Measurements from ENCODE around the gene C3orf80. TPM values are rescaled to one million over a fixed set of nuclear protein-coding genes. Genes with fewer than 3 reads are reported as not detected.

C3orf80 gene
- total RNA-seq, 4 donors from 2014 or later, result 0.65 to 1.5 (median 1.1) TPM; not detected in 1

DNA sequence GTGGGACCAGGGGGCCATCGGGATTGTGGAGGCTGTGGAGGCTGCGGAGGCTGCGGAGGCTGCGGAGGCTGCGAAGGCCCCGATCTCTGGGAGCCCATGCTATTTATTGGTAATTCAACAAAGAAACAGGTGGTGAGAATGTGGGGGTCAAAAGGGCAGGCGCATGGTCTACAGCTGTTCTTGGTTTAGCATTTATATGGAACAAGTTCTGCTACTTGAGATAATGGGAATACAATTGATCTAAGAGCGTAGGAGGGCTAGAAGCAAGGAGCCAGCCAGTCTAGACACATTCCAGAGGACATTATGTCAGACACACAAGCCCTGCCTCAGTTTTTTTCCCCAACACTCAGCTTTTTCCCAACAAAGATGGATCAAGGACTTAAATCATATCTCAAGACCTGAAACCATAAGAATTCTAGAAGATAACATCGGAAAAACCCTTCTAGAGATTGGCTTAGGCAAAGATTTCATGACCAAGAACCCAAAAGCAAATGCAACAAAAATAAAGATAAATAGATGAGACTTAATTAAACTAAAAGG, 20.1 kb downstream of the C3orf80 start:
- TF ChIP-seq, protein P1, sequence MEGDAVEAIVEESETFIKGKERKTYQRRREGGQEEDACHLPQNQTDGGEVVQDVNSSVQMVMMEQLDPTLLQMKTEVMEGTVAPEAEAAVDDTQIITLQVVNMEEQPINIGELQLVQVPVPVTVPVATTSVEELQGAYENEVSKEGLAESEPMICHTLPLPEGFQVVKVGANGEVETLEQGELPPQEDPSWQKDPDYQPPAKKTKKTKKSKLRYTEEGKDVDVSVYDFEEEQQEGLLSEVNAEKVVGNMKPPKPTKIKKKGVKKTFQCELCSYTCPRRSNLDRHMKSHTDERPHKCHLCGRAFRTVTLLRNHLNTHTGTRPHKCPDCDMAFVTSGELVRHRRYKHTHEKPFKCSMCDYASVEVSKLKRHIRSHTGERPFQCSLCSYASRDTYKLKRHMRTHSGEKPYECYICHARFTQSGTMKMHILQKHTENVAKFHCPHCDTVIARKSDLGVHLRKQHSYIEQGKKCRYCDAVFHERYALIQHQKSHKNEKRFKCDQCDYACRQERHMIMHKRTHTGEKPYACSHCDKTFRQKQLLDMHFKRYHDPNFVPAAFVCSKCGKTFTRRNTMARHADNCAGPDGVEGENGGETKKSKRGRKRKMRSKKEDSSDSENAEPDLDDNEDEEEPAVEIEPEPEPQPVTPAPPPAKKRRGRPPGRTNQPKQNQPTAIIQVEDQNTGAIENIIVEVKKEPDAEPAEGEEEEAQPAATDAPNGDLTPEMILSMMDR (IDR thresholded peaks at IDR 0.05; ENCODE audit: low read depth), result no peak

DNA sequence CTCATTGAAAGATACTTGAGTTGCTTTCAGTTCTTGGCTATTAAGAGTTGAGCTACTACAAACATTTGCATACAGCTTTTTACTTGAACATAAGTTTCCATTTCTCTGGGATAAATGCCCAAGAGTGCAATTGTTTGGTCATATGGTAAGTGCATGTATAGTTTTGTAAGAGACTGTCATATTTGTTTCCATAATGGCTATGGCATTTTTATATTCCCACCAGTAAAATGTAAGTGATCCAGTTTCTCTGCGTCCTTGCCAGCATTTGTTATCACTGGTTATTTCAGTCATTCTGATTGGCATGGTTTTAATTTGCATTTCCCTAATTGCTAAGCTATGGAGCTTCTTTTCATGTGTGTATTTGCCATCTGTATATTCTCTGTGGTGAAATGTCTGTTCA, 22.5 kb downstream of the C3orf80 start:
- TF ChIP-seq, protein P1 (IDR thresholded peaks at IDR 0.05; ENCODE audit: low read depth), result no peak

DNA sequence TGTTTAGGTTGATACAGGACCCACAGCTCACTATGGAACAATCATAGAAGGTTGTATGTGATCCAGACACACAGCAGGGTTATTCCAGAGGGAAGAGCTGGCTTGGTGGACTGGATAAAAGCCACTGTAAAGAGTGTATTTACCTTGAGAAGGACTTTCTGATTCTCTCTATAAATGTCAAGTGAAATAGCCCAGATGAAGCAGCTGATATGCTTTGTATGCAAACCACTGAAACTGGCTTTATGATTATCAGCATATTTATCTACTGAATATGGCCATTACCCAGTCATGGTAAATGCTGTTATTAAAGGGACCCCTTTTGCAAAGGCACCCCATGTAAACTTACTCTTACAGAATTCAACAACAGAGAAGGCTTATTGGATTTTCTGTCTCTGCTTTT, 28.1 kb downstream of the C3orf80 start:
- TF ChIP-seq, protein P1 (IDR thresholded peaks at IDR 0.05; ENCODE audit: low read depth), result no peak

DNA sequence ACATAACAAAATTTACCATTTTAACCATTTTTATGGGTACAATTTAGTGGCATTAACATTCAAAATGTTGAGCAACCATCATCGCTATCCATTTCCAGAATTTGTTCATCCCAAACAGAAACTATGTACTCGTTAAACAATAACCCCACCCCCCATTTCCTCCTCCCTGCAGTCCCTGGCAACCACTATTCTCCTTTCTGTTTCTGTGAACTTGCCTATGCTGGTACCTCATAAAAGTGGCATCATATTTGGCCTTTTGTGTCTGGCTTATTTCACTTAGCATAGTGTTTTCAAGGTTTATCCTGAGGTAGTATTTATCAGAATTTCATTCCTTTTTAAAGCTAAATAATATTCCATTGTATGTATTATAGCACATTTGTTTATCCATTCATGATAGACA, 32.4 kb downstream of the C3orf80 start:
- TF ChIP-seq, protein P1 (IDR thresholded peaks at IDR 0.05; ENCODE audit: low read depth), result no peak

DNA sequence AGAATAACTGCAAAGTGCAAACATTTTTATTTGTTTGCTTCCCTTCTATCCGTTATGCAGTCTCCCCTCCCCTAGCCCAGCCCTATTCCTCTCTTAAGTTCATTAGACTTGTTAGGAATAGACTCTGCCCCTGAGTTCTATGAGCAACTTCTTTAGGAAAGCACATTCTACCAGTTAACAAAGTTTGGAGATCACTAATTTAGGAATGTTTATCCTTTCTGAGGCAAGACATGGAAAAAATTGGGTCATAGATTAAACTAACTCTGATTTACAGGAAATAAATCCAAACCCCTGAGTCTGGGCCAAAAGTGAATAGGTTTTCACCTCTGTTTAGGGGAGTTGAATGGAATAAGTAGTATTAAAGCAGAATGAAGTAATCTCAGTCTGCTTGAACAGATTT, 34.4 kb downstream of the C3orf80 start:
- TF ChIP-seq, protein P1 (IDR thresholded peaks at IDR 0.05; ENCODE audit: low read depth), result no peak

DNA sequence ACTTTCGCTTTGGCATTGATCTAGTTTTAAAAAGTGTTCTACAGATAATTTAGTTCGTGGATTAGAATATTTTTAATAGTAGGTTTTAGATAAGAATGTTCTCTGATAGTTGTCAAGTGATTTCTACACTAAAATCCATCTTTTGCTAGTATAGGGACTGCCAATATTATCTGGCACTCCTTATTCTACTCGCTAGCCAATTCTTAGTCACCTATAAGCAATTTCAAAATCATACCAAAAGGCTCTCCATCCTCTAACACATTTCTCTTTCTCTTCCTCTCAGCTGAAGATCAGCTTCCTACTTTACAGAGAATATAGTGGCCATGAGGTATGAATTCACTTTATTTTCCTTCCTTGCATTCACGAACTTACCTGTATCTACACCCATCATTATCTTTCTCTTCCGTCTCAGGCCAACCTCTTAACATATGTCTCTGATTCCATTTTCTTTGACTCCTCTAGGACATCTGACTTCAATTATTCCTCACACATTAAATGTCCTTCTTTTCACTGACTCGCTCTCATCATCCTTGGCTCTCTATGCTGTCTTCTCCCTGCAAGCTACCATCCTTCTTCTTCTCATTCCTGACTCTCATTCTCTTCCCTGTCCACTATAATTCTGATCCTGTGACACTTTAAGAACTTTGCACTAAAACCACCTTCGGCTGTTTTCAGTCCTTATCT, 35.5 kb downstream of the C3orf80 start:
- TF ChIP-seq, protein P1 (IDR thresholded peaks at IDR 0.05; ENCODE audit: low read depth), result no peak

DNA sequence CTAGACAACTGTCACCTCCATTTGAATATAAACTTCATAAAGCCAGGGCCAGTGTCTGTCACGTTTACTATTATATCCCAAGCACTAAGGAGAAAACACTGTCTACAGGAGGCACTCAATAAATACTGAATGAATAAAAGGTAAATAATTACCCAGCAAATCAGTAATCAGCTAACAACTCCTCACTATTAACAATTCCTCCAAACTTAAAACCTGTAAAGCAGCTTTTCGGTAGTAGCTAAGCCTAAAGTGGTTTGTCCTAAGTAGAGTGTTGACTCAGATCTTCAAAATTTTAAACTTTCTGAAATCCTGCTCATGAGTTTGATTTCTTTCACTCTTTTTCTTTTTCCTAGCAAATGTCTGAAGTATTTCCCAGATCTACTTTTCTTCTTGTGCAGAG, 39.9 kb downstream of the C3orf80 start:
- TF ChIP-seq, protein P1 (IDR thresholded peaks at IDR 0.05; ENCODE audit: low read depth), result no peak

Other genes with a start within 250 kb of the C3orf80 start
- gene IL12A, start 236.6 kb upstream of the C3orf80 start, total RNA-seq, result not detected
- 10 to 100 TPM; 17.1 to 24.2 (median 22.6) TPM for gene IFT80, start 173.8 kb downstream of the C3orf80 start, total RNA-seq
- 10 to 100 TPM; 19.1 to 39.4 (median 35.6) TPM for gene SMC4, start 174.2 kb downstream of the C3orf80 start, total RNA-seq
- 1 to 10 TPM in 3 of 4 donors, under 1 TPM in 1; 0.57 to 2.5 (median 2.3) TPM for gene TRIM59, start 224.4 kb downstream of the C3orf80 start, total RNA-seq